Activated CD8-positive, alpha-beta T cell treated with anti-CD3 and anti-CD28 coated beads for 36 hours (primary cell): ENCODE results near the gene SH3D21. TPM values are rescaled to one million over a fixed set of nuclear protein-coding genes. Genes with fewer than 3 reads are reported as not detected.

ENCODE experiments used
- ATAC-seq: fragments of 200-7000 bp; cut with Tn5 transposase; one replicate; pipeline ENCODE4 v1.10.0; 2021; ENCODE audit warnings: mild to moderate bottlenecking, moderate library complexity
- CTCF ChIA-PET: fragments of 350-600 bp; sonication (Branson Sonifier 250); formaldehyde crosslinking; loops from one replicate; lab custom pipeline; 2021; ENCODE audit warnings: antibody characterized with exemption; lab: Charles Lee
- POLR2A ChIA-PET: fragments of 350-600 bp; sonication (Branson Sonifier 250); formaldehyde crosslinking; loops from one replicate; lab custom pipeline; 2021; ENCODE audit warnings: antibody characterized with exemption; lab: Charles Lee
- DNase-seq: peaks from one replicate; pipeline ENCODE4 v3.0.0-alpha.2; 2020
- H3K27ac Mint-ChIP-seq: one replicate; pipeline ENCODE4 v1.8.0; 2021; ENCODE audit warnings: mild to moderate bottlenecking, mixed read lengths
- H3K27me3 Mint-ChIP-seq: one replicate; pipeline ENCODE4 v1.8.0; 2021; ENCODE audit warnings: mixed read lengths
- H3K36me3 Mint-ChIP-seq: one replicate; pipeline ENCODE4 v1.8.0; 2021; ENCODE audit warnings: low read depth, mixed read lengths
- H3K4me1 Mint-ChIP-seq: one replicate; pipeline ENCODE4 v1.8.0; 2021; ENCODE audit warnings: low read depth, mixed read lengths
- H3K4me3 Mint-ChIP-seq: one replicate; pipeline ENCODE4 v1.8.0; 2021; ENCODE audit warnings: mild to moderate bottlenecking, moderate library complexity, mixed read lengths
- H3K9me3 Mint-ChIP-seq: one replicate; pipeline ENCODE4 v1.8.0; 2021; ENCODE audit warnings: mixed read lengths
- intact Hi-C: fragments of 100-400 bp; cut with micrococcal nuclease; formaldehyde crosslinking; loops from one replicate; pipeline ENCODE4 v1.10.0; 2022
- total RNA-seq, 2 experiments: library from RNA; stranded (reverse); gene quantifications; one replicate each; pipeline ENCODE4 v1.2.3, GENCODE V29; 2021
- TF ChIP-seq, protein P1 (sequence below): fragments of 200-600 bp; IDR thresholded peaks from one replicate; pipeline ENCODE4 v1.8.0; 2022; ENCODE audit warnings: antibody characterized with exemption, mild to moderate bottlenecking

Gene SH3D21
- total RNA-seq, 2 experiments from 2014 or later = 17.8 to 21.0 TPM

DNA sequence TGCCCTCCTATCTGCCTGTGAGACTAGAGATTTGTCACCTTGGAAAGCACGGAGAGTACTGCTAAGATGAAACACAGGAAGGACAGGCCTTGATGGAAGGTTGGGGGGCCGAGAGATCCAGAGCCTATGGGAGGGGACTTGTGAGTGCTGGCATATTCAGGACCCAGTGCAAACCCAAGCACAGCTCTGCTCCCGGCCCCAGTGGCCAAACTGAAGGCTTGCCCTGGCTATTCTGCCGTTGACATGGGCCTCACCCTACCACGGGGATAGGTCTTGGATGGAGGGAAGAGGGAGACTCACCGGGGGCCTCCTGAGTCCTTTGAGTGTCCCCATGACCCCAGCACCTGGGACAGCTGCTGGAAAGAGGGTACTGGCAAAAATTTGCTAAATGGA is 21.9 kb downstream of the SH3D21 start:
- ChIA-PET POLR2A (interaction anchor here (0.9 kb wide), 1 partner anchor 178 kb away, joined by 3 read pairs; no protein-coding TSS in a partner anchor), CTCF (interaction anchor here (2.3 kb wide), 1 partner anchor 14 kb away, joined by 8 read pairs; no protein-coding TSS in a partner anchor)
- no peak overlapping the region for H3K4me3 Mint-ChIP-seq
- ATAC-seq = no peak
- TF ChIP-seq, protein P1, sequence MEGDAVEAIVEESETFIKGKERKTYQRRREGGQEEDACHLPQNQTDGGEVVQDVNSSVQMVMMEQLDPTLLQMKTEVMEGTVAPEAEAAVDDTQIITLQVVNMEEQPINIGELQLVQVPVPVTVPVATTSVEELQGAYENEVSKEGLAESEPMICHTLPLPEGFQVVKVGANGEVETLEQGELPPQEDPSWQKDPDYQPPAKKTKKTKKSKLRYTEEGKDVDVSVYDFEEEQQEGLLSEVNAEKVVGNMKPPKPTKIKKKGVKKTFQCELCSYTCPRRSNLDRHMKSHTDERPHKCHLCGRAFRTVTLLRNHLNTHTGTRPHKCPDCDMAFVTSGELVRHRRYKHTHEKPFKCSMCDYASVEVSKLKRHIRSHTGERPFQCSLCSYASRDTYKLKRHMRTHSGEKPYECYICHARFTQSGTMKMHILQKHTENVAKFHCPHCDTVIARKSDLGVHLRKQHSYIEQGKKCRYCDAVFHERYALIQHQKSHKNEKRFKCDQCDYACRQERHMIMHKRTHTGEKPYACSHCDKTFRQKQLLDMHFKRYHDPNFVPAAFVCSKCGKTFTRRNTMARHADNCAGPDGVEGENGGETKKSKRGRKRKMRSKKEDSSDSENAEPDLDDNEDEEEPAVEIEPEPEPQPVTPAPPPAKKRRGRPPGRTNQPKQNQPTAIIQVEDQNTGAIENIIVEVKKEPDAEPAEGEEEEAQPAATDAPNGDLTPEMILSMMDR = no peak
- peaks cover 7% of the 10 kb centered on the region for H3K27me3 Mint-ChIP-seq
- H3K36me3 Mint-ChIP-seq = no peaks in the 10 kb centered on the region
- H3K4me1 Mint-ChIP-seq = peaks cover 14% of the 10 kb centered on the region
- DNase-seq = no peak
- intact Hi-C loops = no loop called here
- H3K9me3 Mint-ChIP-seq = no peaks in the 10 kb centered on the region
- no peak overlapping the region for H3K27ac Mint-ChIP-seq

DNA sequence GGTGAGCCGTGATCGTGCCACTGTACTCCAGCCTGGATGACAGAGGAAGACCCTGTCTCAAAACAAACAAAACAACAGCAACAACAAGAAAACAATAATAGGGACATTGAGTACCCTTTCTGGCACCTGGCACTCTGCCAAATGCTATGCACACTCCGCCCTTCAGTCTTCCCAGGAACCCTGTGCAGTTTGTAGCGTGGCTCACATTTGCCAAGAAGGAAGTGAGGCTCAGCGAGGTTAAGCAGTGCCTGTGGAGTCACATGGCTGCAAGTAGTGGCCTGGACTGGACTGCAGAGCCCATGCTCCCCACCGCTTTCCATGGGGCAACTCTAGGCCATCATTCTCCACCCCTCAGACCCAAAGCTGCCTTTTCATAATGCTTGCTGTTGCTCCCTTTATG is 22.5 kb downstream of the SH3D21 start:
- intact Hi-C loops = no loop called here
- ChIA-PET CTCF (no interaction called here), POLR2A (interaction anchor here (0.7 kb wide), 1 partner anchor 15 kb away, joined by 3 read pairs; no protein-coding TSS in a partner anchor)
- DNase-seq (no peak), ATAC-seq (no peak)
- no peak overlapping the region for H3K27ac Mint-ChIP-seq
- H3K9me3 Mint-ChIP-seq = no peaks in the 10 kb centered on the region
- TF ChIP-seq, protein P1 = no peak
- H3K4me3 Mint-ChIP-seq = no peak overlapping the region
- peaks cover 14% of the 10 kb centered on the region for H3K4me1 Mint-ChIP-seq
- H3K36me3 Mint-ChIP-seq = no peaks in the 10 kb centered on the region
- peaks cover 7% of the 10 kb centered on the region for H3K27me3 Mint-ChIP-seq

DNA sequence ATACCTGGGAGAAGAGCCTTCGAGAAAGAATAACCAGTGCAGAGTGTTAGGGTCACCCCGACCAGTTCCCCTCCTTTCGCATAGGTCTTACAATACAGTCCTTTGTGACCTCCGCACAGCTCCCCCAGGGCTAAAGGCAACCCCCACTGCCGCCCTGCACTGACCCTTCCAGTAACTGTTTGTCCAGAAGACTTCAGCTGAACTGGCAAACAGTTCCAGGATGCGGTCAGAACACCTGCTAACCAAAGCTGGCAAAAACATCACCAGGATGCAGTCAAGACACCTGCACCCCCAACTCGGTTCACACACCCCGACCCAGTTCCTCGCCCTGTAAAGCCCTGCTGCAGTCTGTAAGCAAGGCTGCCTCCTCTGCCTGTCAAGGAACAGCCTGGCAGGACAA is 23.6 kb downstream of the SH3D21 start:
- H3K27me3 Mint-ChIP-seq = peaks cover 7% of the 10 kb centered on the region
- intact Hi-C loops = no loop called here
- no peaks in the 10 kb centered on the region for H3K9me3 Mint-ChIP-seq
- H3K4me1 Mint-ChIP-seq = peaks cover 3% of the 10 kb centered on the region
- H3K27ac Mint-ChIP-seq = no peak overlapping the region
- TF ChIP-seq, protein P1 = no peak
- no peak overlapping the region for H3K4me3 Mint-ChIP-seq
- DNase-seq = no peak
- no peak for ATAC-seq
- POLR2A ChIA-PET = no interaction called here
- CTCF ChIA-PET = interaction anchor here (0.6 kb wide), 1 partner anchor 13 kb away, joined by 6 read pairs; no protein-coding TSS in a partner anchor
- no peaks in the 10 kb centered on the region for H3K36me3 Mint-ChIP-seq

DNA sequence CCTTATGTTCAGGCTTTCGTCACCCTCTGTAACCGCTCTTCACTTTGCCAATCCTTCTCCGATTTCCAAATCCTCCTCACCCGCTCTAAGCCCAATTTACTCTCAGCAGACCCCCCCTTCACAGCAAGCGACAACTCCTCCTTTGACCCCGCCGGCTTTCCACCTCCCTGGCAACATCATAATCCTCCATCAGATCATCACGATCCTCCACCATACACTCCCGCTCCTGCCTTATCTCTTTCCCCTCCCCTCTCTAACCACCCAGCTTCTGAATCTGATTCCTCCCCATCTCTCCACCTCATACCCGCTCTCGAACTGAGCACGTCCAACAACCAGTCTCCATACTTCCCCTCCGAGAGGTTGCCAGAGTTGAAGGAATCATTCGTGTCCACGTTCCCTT is 24.8 kb downstream of the SH3D21 start:
- Mint-ChIP-seq H3K27ac (no peak overlapping the region), H3K36me3 (no peaks in the 10 kb centered on the region), H3K4me1 (peaks cover 3% of the 10 kb centered on the region), H3K27me3 (peaks cover 3% of the 10 kb centered on the region), H3K4me3 (no peak overlapping the region), H3K9me3 (no peaks in the 10 kb centered on the region)
- TF ChIP-seq, protein P1 = no peak
- DNase-seq (no peak), ATAC-seq (no peak)
- ChIA-PET CTCF (no interaction called here), POLR2A (no interaction called here)
- intact Hi-C loops = no loop called here

DNA sequence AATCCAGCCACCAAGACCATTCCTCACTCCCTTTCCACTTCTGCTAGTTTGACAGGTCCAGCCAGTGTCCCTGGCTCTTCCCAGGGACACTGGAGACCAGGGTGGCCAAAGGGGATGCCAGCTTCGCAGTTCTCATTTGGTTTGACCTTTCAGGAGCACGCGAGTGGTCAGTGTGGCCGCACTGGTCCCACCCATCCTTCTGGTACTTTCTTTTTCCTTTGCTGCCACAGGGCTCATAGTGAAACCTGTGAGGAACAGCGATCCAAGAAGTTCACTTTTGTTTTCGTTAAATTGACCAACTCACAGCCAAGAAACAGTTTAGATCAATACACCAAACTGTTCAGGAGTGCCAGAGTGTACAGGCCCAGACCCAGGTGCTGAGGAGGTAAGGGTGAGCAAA is 31.7 kb downstream of the SH3D21 start:
- no peaks in the 10 kb centered on the region for H3K27me3 Mint-ChIP-seq
- POLR2A ChIA-PET = no interaction called here
- ATAC-seq (no peak), DNase-seq (no peak)
- no peak overlapping the region for H3K4me3 Mint-ChIP-seq
- intact Hi-C loops = no loop called here
- TF ChIP-seq, protein P1 = no peak
- peaks cover 7% of the 10 kb centered on the region for H3K36me3 Mint-ChIP-seq
- CTCF ChIA-PET = no interaction called here
- H3K9me3 Mint-ChIP-seq = no peaks in the 10 kb centered on the region
- no peak overlapping the region for H3K27ac Mint-ChIP-seq
- H3K4me1 Mint-ChIP-seq = peaks cover 2% of the 10 kb centered on the region
